PC-9 (cell line): ENCODE data around the gene COQ8A.

Experiments used
- EZH2 ChIP-seq: fragments of 200-600 bp; sonication (generic); IDR thresholded peaks from 2 replicates; pipeline ENCODE4 v1.8.0; 2017; ENCODE audit warnings: antibody characterized with exemption, low read depth
- TF ChIP-seq, protein P1 (sequence below): fragments of 200-600 bp; sonication (generic); conservative IDR thresholded peaks from 2 replicates; pipeline ENCODE4 v1.6.1; 2017; ENCODE audit warnings: mixed run types, antibody characterized with exemption, mild to moderate bottlenecking, moderate library complexity

GRCh38 chr1:226912587-226913176 is 27.4 kb upstream of the COQ8A start:
- TF ChIP-seq, protein P1, sequence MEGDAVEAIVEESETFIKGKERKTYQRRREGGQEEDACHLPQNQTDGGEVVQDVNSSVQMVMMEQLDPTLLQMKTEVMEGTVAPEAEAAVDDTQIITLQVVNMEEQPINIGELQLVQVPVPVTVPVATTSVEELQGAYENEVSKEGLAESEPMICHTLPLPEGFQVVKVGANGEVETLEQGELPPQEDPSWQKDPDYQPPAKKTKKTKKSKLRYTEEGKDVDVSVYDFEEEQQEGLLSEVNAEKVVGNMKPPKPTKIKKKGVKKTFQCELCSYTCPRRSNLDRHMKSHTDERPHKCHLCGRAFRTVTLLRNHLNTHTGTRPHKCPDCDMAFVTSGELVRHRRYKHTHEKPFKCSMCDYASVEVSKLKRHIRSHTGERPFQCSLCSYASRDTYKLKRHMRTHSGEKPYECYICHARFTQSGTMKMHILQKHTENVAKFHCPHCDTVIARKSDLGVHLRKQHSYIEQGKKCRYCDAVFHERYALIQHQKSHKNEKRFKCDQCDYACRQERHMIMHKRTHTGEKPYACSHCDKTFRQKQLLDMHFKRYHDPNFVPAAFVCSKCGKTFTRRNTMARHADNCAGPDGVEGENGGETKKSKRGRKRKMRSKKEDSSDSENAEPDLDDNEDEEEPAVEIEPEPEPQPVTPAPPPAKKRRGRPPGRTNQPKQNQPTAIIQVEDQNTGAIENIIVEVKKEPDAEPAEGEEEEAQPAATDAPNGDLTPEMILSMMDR, result no peak
- TF ChIP-seq EZH2, result no peak
